Measurements from ENCODE around the gene ENHO.
"Not testable (repeated sequence)": the region's sequence is repeated elsewhere in the genome, so short reads cannot be mapped to it uniquely, and the experiment has no call there.

The ENHO gene

DNA sequence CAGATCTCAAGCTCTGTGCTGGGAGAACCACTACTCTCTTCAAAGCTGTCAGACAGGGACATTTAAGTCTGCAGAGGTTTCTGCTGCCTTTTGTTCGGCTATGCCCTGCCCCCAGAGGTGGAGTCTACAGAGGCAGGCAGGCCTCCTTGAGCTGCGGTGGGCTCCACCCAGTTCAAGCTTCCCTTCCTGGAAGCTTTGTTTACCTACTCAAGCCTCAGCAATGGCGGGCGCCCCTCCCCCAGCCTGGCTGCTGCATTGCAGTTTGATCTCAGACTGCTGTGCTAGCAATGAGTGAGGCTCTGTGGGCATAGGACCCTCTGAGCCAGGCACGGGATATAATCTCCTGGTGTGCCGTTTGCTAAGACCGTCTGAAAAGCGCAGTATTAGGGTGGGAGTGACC is 9.3 kb upstream of the ENHO start:
- in situ Hi-C loops (cut with MboI; ENCODE audit: low sequenced_read_pairs): not testable (repeated sequence)

DNA sequence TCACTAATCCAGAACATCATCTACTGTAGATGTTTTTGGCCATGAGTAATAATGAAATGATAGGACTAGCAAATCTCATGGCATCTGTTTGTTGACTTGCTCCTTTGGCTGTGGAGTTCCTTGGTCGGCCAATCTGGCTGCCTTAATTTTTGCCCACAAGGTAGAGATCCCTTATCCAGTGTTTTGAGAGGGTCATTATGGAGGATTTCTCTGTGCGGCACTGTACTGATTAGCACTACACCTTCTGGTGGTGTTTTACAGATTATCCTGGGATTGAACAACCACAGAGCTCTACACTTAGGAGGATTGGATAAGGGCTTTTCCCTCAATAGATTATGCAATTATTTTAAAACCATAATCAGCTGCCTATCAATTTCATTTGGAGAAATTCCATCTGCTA is 3.2 kb upstream of the ENHO start:
- in situ Hi-C loops (cut with MboI; ENCODE audit: low sequenced_read_pairs): no loop called here

DNA sequence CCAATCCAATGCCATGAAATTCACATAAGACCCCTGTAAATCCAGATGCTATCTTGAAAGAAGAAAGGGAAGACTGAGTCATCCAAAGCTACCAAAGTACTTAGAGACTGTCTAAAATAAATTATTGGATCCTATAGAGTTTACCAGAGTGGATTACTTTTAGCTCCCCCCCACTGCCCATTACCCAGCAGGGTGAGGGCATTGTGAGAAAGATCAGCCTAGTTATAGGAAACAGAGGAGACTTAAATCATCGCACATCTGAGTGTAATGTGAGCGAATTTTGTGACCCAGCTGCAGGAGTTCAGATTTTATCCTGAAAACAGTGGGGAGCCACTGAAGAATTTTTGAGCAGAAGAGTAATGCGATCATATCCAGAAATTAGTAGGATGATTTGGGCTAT is 1.6 kb upstream of the ENHO start:
- in situ Hi-C loops (cut with MboI; ENCODE audit: low sequenced_read_pairs): no loop called here

DNA sequence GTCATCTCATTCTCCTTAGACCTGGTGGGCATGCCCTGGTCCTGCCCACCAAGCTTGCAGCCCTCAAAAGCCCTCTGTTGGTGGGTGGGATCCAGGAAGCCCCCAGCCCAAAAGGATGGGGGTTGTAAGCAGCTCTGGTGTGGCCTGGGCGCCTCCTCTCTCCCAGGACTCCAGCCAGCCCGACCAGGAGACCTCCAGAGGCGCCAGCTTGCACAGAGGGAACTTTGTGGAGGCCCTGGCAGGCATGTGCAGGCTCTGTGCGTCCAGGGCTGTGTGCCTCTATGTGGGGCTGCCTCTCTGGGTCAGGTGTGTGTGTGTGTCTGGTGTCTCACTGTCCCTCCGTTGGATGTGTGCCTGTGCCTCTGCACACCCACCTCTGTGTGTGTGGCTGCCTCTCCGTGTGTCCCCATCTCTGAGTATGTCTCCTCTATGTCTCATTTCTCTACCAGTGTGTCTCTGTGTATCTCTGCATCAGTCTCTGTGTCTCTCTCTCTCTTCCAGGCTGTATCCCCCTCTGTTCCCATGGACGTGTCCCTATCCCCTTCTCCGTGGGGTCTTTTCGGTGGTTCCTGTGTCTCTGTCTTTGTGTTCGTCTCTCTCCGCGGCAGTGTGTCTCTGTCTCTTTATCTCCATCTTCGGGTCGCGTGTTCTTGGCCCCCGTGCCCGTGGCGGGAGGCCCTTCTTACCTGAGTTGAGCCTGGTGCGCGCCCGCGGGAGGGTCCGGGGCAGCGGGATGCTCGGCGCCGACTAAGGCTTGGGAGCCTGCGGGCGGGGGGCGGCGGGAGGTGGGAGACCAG is 501 bp downstream of the ENHO start:
- in situ Hi-C loops (cut with MboI; ENCODE audit: low sequenced_read_pairs): no loop called here

DNA sequence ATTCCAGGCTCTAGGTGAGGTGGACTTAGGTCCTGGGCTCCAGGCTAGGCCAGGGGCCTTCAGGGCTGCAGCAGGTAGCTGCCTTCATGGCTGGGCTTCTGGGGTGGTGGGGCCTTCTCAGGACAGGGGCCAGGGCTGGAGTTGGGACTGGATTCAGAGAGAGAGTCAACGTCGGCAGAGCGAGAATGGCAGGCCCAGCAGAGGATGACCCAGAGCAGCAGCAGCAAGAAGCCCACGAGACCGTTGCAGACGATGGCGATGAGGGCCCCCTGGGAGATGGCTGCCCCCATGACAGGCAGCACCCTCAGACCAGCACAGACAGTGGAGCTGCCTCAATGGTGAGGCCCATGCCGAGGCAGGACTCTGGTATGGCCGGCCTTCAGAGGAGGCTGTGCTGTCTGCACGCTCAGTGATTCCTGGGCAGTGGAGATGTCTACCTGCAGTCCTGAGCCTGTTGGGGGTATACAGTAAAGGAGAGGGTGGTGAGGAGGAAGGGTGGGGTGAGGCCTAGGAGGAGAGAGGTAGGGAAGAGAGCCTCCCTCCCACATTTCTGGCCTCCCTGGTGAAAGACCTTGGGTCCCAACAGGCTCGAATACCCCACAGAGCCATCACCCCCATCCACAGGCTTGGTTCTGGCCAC is 1.3 kb downstream of the ENHO start:
- in situ Hi-C loops (cut with MboI; ENCODE audit: low sequenced_read_pairs): no loop called here

DNA sequence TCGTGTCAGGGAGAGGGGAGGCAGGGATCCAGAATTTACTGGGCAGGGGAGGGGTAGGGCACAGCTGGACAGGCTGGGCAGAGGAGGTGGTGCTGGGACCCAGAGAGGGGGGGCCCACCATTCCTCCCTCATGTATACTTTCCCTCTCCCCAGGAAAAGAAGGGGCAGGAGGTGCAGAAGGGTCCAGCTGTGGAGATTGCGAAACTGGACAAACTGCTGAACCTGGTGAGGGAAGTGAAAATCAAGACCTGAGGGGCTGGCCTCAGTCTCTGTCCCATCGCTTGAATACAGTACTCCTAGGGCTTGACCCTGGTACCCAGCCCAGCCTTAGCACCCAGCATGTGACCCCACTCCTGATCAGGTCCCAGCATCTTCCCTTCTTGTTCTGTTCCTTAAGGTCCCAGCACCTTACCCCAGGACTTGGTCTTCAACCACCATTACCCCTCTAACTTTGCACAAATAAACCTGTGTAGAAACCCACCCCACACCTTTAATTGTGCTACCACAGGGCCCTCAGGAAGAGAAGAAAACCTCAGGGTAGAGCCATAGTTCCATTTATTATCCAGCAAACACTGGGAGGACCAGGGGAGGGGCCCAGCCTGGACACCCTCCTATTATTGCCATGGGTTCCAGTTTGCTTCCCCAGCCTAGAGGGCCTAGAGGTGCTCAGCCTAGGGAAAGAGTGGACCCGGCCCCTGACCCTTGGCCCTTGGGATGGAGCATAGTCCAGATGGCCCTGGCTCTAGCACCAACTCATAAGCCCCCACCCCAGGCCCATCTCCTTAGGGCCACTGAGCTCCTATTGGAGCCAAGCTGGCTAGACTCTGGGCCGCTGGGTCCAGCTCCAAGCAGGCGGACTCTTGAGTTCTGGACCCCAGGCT is 2.0 kb downstream of the ENHO start:
- in situ Hi-C loops (cut with MboI; ENCODE audit: low sequenced_read_pairs): no loop called here

DNA sequence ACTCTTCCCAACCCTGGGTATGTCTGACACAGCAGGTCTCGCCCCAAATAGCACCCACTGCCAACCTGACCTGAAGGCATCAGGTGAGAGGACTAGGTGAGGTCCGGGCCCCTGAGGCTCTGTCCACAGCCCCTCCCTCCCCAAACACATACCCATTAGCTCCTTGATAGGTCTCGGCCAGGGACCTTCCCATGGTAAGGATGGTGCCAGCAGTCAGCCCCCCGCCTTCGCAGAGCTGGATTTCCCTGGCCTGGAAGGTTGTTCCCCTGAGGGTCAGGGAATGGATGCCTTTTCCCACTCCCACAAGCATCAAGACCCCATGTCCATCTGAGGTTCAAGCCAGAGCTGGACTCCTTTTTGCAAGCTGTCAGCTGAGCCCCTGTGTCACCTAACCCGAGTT is 2.7 kb downstream of the ENHO start:
- in situ Hi-C loops (cut with MboI; ENCODE audit: low sequenced_read_pairs): no loop called here

DNA sequence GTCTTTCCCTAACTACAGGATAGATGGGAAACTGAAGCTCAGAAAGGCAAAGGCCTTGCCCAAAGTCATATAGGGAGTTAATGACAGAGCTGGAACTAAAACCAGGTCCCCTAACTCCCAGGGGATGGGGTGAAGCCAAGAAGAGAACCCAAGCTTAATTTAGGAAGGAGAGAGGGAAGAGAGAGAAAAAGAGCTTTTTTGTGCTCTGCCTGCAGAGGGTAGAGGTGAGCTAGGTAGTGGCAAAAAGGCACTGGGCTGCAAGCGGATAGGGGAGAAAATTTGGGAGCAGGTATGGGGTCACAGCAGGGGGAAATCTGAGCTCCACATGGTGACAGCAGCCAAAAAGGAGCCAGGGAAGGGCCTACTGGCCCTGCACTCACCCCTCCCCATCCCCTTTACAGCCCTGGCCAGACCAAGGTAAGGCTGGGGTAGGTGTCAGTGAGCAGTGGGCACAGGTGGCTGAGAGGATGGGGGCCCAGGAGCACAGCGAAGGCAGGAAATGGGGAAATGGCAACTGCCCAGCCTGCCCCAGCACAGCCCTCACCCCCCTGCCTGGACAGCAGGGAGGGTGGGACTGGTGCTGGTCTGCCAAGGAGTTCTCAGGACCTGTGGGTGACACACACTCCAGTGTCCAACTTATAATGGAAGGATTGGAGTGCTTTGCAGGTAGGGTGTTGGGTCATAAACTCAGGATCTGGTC is 3.3 kb downstream of the ENHO start:
- in situ Hi-C loops (cut with MboI; ENCODE audit: low sequenced_read_pairs): no loop called here

DNA sequence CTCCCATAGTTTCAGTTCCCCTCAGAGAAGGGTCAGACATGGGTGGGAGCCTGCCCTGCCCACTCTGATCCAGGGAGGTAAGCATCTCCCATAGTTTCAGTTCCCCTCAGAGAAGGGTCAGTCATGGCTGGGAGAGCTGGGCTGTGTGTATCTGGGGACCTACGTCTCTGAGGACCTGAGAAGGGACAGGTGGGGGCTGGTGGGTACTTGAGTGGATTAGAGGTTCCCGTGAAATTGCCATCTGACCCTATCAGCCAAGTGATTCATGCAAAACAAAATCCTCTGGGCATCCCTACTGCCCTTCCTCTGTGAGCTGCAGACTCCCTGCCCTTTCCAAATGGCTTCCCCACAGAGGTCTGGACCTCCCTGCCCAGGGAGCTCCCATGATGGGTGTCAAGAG is 3.9 kb downstream of the ENHO start:
- in situ Hi-C loops (cut with MboI; ENCODE audit: low sequenced_read_pairs): no loop called here

DNA sequence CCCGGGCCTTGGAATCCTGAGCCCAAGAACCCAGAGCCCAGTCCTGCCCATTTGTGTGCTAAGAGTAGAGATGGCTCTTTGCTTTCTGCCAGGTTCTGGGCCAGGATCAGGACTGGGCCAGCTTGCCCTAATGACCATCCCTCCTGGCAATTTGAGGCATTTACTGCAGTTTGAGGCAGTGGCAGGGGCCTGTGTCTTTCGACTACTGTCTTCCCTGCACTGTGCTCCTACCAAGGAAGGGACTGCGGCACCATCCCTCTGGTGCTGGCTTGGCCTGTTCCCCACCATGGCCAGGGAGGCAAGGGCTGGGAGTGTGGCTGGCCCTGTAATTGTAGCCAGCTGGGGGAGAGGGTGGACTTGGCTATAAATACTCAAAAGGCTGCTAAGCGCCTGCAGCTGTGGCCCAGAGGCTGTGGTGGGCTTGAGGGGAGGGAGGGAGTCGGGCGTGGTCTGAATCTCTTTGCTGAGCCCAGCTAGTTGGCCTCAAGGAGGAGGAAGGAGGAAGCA is 4.6 kb downstream of the ENHO start:
- in situ Hi-C loops (cut with MboI; ENCODE audit: low sequenced_read_pairs): no loop called here

DNA sequence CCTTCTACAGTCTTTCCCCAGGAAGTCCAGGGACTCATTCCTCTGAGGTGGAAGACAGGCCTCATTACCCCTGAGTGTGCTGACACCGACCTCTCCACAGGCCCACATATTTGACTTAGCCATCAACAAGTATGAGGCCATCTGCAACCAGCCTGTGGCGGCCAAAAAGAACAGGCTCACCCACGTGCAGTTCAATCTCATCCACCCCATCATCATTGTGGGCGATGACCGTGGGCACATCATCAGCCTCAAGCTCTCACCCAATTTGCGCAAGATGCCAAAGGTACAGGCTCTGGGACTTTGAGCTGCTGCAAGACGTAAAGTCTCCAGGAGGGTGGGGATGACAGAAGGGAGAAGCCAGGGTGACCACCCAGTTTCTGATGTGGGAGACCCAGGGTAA is 5.6 kb downstream of the ENHO start:
- in situ Hi-C loops (cut with MboI; ENCODE audit: low sequenced_read_pairs): no loop called here

DNA sequence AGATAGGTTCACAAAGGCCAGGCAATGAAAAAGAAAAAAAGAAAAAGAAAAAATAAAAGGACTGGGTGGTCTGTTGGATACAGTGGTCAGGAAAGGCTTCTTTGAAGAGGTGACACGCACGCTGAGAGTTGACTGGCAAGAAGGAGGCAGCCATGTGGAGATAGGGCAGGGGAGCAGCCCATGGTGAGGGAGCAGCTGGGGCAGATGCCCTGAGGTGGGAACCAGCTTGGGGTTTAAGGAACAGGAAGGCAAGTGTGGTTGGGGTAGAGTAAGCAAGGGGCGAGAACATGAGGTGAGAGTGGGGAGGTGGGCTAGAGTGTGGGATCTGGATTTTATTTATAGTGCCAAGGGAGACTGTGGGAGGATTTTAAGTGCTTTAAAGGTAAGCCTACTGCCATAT is 6.8 kb downstream of the ENHO start:
- in situ Hi-C loops (cut with MboI; ENCODE audit: low sequenced_read_pairs): no loop called here

DNA sequence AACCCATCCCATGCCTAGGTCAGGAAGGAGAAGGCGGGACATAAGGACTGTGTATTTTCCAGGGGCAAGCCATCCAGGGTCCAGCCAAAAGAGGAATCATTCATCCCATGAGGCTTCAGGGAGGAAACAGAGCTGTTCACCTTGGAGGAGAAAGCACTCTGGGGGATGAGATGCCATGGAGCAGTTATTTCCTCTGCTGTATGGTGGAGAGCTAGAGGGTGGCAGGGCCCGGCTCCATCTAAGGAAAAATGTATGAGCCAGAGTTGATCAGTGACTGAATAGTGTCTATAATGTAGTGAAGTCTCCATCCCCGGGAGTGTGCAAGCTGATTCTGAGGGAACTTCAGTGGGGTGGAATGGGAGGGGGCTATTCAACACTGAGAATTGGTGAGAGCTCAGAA is 8.0 kb downstream of the ENHO start:
- in situ Hi-C loops (cut with MboI; ENCODE audit: low sequenced_read_pairs): no loop called here

DNA sequence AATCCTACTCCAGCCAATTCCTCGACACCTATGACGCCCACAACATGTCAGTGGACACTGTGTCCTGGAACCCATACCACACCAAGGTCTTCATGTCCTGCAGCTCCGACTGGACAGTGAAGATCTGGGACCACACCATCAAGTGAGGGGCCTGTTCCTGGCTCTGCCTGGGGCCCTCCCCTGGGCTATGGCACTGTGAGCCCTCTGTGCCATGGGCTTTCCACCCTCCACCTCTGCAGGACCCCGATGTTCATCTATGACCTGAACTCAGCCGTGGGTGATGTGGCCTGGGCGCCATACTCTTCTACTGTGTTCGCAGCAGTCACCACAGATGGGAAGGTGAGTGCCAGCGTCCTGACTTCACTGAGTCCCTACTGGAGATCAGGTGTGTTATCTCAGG is 8.4 kb downstream of the ENHO start:
- in situ Hi-C loops (cut with MboI; ENCODE audit: low sequenced_read_pairs): no loop called here

DNA sequence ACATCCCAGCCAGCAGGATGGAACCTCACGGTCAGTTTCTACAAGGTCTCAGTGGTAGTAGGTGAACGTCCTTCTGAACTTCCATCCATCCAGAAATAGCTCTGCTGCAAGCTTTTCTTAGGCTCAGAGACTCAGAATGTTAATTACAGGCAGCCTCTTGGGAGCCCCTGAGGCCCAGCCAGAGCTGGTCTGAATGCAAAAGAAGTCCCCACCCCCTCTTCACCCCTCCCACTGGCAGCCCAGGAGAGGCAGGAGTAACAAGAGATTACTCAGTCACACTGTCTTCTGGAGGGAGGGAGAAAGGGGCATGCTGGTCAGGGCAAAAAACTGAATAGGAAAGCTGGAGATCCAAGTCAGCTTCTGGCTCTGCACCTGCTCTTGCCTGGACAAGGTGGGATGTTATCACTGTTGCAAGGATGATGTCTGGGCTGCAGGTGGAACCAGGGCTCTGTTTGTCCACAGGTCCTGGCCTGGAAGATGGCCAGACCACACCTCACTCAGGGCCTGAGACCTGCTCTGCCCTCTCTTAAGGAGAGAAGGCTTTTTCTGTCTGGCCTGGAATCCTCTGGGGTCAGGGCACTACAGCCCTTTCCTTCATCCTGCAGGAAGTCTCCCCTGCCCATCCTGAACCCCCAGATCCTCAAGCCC is 9.1 kb downstream of the ENHO start:
- in situ Hi-C loops (cut with MboI; ENCODE audit: low sequenced_read_pairs): no loop called here

DNA sequence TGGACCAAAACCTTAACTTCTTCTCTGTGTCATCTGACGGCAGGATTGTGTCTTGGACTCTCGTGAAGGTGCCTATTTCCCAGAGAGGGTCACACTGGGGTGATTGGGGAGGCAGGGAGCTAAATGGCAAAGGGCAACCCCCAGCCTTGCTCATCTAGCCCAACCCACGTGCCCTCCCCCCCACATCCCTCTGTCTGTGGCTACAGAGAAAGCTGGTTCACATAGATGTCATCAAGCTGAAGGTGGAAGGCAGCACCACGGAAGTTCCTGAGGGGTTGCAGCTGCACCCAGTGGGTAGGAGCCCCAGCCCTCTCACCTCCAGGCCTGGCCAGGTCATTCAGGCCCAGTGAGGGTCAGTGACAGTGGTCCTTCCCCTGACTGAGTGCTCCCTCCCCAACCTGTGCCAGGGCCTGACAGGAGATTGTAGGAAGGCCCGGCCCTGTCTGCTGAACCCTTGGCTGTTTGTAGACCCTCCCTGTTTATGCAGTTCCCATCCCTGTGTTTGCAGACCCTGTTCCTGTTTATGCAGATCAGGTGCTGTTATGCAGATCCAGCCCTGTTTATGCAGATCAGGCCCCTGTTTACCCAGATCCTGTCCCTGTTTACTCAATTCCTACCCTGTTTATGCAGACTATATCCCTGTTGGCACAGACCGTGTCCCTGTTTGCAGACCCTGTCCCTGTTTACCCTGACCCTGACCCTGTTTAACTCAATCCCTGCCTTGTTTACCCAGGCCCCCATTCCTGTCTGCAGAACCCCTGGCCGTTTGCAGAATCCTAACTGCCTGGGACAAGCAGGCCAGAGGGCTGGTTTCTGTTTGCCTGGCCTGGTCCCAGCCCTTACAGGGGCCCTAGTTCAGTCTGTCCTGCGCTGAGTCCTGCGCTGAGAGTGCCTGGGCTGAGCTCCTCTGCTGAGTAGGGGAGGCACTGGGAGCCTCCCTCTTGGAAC is 10.4 kb downstream of the ENHO start:
- in situ Hi-C loops (cut with MboI; ENCODE audit: low sequenced_read_pairs): no loop called here

DNA sequence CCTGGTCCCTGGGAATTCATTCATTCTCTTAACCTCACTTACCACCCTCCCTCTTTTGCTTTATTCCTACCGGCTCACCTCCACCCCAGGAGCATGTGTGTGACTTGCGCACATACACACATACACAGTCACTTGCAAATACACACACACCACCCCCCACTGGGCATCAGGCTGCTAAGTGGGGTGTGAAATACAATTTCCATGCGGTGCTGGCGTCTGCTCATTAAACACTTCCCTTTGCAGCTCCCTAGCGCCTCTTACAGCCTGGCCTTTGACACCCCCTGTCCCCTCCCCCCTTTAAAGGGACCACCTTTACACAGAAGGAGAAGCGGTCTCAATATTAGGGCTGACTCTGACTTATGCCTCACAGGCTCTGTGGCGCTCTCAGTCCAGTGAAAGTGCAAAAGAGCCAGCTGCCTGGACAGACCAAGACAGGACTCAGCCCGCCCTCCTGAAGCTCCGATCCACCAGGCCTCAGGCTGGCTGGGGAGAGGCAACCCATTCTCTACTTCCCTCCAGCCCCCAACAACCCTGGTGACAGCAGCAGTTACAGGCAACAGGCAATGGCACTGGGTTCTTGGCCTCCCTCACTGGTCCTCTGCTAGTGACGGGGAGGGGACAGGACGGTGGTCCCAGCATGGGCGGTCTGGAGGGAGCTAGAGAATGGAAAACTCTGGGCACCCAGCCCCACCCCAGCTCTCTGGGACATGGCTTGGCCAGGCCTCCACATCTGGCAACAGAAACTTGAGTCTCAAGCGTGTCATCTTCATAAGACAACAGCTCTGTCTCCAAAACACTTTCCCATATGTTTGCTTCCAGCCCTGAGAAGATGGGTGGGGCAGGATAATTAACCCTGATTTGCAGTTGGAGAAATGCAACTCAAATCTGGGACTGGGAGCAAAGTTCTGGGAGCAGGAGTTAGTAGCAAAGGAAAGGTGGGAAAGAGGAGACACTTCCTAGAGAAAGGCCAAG is 12.0 kb downstream of the ENHO start:
- in situ Hi-C loops (cut with MboI; ENCODE audit: low sequenced_read_pairs): no loop called here

DNA sequence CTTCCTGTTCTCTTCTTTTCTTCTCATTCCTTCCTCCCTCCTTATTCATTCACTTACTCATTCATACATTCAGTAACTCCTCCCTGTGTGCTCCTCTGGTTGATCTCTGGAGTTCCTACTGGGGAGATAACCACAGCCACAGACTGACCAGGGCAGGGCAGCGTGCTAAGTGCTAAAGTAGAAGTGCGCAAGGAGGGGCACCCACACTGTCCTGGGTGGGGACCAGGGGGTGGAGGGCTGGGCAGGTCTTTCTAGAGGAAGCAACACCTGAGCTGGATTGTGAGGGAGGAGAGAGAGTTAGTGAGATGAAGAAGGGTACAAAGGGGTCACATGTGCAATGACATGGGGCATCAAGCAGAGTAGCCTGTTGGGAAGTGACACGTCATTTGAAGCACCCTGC is 13.8 kb downstream of the ENHO start:
- in situ Hi-C loops (cut with MboI; ENCODE audit: low sequenced_read_pairs): no loop called here

All from HL-60/S4 treated with phorbol 12-myristate 13-acetate at 8.2 ng/mL for 4 days and 3 days (cell line).